Measurements from ENCODE around the gene ZEB1.

- no peak for TF ChIP-seq CTCF (IDR thresholded peaks at IDR 0.05)
- TF ChIP-seq POLR2A (IDR thresholded peaks at IDR 0.05): no peak
- no peak for TF ChIP-seq POLR2AphosphoS5 (IDR thresholded peaks at IDR 0.05)
Observed at GRCh38 chr10:31479752-31480151, 160.7 kb downstream of the ZEB1 start.

Data from sigmoid colon (tissue), 4 donors.